Body of pancreas (tissue), 4 donors: ENCODE data around the gene PPP2R5C.

ENCODE experiments used
- POLR2A ChIP-seq, 3 donors: fragments of 450-650 bp; IDR thresholded peaks; one replicate each; pipeline ENCODE4 v1.6.1; 2016; ENCODE audit warnings: antibody characterized with exemption in 3 of 3, mild to moderate bottlenecking in 2 of 3
- TF ChIP-seq, protein P1 (sequence below), 7 experiments: fragments of 450-650 bp in 4 of 7; fragments of 200-600 bp in 3 of 7; sonication (generic) in 3 of 7; IDR thresholded peaks; one replicate each; pipeline ENCODE4 v1.5.1; 2016 to 2019; ENCODE audit warnings: antibody characterized with exemption in 7 of 7

DNA sequence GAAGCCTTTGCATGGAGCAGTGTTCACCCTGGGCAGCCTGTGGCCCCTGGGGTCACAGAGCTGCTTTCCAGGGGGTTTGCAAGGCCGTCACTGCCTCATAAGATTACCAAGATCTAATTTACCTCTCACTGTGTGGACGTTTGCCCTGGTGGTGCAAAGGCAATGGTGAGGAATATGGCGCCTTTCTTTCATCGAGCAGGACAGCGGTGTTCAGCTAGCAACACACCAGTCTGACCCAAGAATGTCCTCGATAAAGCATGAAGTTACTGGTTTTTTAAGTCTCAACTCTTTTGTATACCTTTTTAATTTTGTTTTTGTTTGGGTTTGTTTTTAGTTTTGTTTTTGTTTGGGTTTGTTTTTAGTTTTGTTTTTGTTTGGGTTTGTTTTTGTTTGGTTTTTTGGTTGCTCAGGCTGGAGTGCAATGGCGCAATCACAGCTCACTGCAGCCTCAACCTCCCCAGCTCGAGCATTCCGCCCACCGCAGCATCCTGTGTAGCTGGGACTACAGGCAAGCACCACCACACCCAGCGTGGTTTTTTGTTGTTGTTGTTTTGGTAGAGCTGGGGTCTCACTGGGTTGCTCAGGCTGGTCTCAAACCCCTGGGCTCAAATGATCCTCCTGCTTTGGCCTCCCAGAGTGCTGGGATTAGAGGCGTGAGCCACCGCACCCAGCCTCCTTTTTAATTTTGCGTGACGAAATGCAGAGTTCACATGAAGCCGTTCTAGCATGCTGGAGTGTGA, 57.9 kb downstream of the PPP2R5C start:
- TF ChIP-seq, protein P1, sequence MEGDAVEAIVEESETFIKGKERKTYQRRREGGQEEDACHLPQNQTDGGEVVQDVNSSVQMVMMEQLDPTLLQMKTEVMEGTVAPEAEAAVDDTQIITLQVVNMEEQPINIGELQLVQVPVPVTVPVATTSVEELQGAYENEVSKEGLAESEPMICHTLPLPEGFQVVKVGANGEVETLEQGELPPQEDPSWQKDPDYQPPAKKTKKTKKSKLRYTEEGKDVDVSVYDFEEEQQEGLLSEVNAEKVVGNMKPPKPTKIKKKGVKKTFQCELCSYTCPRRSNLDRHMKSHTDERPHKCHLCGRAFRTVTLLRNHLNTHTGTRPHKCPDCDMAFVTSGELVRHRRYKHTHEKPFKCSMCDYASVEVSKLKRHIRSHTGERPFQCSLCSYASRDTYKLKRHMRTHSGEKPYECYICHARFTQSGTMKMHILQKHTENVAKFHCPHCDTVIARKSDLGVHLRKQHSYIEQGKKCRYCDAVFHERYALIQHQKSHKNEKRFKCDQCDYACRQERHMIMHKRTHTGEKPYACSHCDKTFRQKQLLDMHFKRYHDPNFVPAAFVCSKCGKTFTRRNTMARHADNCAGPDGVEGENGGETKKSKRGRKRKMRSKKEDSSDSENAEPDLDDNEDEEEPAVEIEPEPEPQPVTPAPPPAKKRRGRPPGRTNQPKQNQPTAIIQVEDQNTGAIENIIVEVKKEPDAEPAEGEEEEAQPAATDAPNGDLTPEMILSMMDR (IDR thresholded peaks at IDR 0.05): no peak
- TF ChIP-seq POLR2A (IDR thresholded peaks at IDR 0.05): no peak
